K562 (cell line): ENCODE measurements around the gene HINT2. TPM values are rescaled to one million over a fixed set of nuclear protein-coding genes. Genes with fewer than 3 reads are reported as not detected.
A peak's percentile ranks its signal among the peaks of the same experiment; 100 is the strongest.

Experiments used
- ATAC-seq: fragments of 200-7000 bp; cut with Tn5 transposase; 3 replicates; pipeline ENCODE4 v1.9.1; 2020; ENCODE audit warnings: moderate library complexity
- BruUV-seq: library from RNA; stranded (reverse); fragments of 400-500 nt; replicated peaks from 2 replicates; lab custom pipeline; 2021; lab: Mats Ljungman, UMichigan
- CTCF ChIA-PET: fragments of 300-600 bp; formaldehyde crosslinking; extraction: SDS; loops from one replicate; lab custom pipeline; 2021; ENCODE audit warnings: low intra/inter-chr PET ratio; lab: Yijun Ruan, JAX
- POLR2A ChIA-PET: fragments of 300-600, 350-650 bp; sonication (Branson Sonifier 250); formaldehyde crosslinking; extraction: SDS; loops from one replicate; lab custom pipeline; 2021; ENCODE audit warnings: antibody characterized with exemption, inconsistent platforms; lab: Yijun Ruan, JAX
- DNase-seq, 4 experiments: peaks; one replicate each; pipeline versions ENCODE4 v3.0.0 to v3.0.0-alpha.2; 2011 to 2018; ENCODE audit warnings: low spot score in 3 of 4, mixed read lengths in 3 of 4; ENCODE audit errors: extremely low read depth in 1 of 4
- FAIRE-seq: peaks from 2 replicates; lab custom pipeline; 2011; peaks lifted over from hg19 to GRCh38; lab: Jason Lieb, UNC
- H2AFZ ChIP-seq: 2 replicates; pipeline ENCODE4 v1.6.0; 2011; ENCODE audit warnings: low read depth, low read length, control low read depth, inconsistent platforms
- H3K27ac ChIP-seq: fragments of 200-600 bp; 3 replicates; pipeline ENCODE4 v1.8.0; 2011; ENCODE audit warnings: low read depth, mild to moderate bottlenecking, control low read depth, inconsistent platforms, low read length, moderate library complexity, mixed read lengths; ENCODE audit errors: extremely low read depth
- H3K27me3 ChIP-seq, 2 experiments: fragments of 300-600 bp in 1 of 2; 2 replicates in 1 of 2; 3 replicates in 1 of 2; pipeline versions ENCODE4 v1.6.0 to v1.8.0; 2011; ENCODE audit warnings: inconsistent platforms in 2 of 2, low read length in 2 of 2, mild to moderate bottlenecking in 1 of 2, mixed read lengths in 1 of 2, moderate library complexity in 1 of 2; ENCODE audit not compliant: control insufficient read depth in 2 of 2, insufficient read depth in 2 of 2
- H3K36me3 ChIP-seq: fragments of 300-600 bp; 3 replicates; pipeline ENCODE4 v1.8.0; 2011; ENCODE audit warnings: mild to moderate bottlenecking, low read length, inconsistent platforms; ENCODE audit not compliant: control insufficient read depth, insufficient read depth
- H3K4me1 ChIP-seq, 2 experiments: fragments of 200-600 bp in 1 of 2; replicated peaks in 1 of 2; 2 replicates in 1 of 2; 3 replicates in 1 of 2; pipeline versions ENCODE4 v1.5.1 to v1.8.0; 2011; ENCODE audit warnings: inconsistent platforms in 2 of 2, low read length in 2 of 2, mild to moderate bottlenecking in 1 of 2, mixed read lengths in 1 of 2, moderate library complexity in 1 of 2; ENCODE audit not compliant: control insufficient read depth in 2 of 2, insufficient read depth in 2 of 2
- H3K4me2 ChIP-seq: 2 replicates; pipeline ENCODE4 v1.6.1; 2011; ENCODE audit warnings: low read length, control low read depth, inconsistent platforms, mixed read lengths; ENCODE audit not compliant: insufficient read depth
- H3K4me3 ChIP-seq: fragments of 200-600 bp; sonication (generic), shearing (Covaris generic); 2 replicates; pipeline ENCODE4 v1.5.1; 2016; ENCODE audit warnings: control low read depth, inconsistent platforms
- H3K79me2 ChIP-seq: fragments of 200-600 bp; 3 replicates; pipeline ENCODE4 v1.8.0; 2011; ENCODE audit warnings: low read length, inconsistent platforms; ENCODE audit not compliant: control insufficient read depth, insufficient read depth
- H3K9ac ChIP-seq, 2 experiments: 2 replicates each; pipeline versions ENCODE4 v1.6.0 to v1.6.1; 2011; ENCODE audit warnings: low read depth in 2 of 2, low read length in 2 of 2, control low read depth in 1 of 2, inconsistent platforms in 1 of 2, mild to moderate bottlenecking in 1 of 2, mixed read lengths in 1 of 2; ENCODE audit not compliant: insufficient read depth in 1 of 2
- H3K9me1 ChIP-seq: one replicate; pipeline ENCODE4 v1.6.0; 2011; ENCODE audit warnings: inconsistent platforms, mild to moderate bottlenecking, low read length, moderate library complexity; ENCODE audit not compliant: control insufficient read depth, insufficient read depth
- H3K9me3 ChIP-seq: replicated peaks from 2 replicates; pipeline ENCODE4 v1.5.1; 2011; ENCODE audit warnings: low read depth, low read length, inconsistent platforms; ENCODE audit not compliant: control insufficient read depth, insufficient read depth
- H4K20me1 ChIP-seq: replicated peaks from 2 replicates; pipeline ENCODE4 v1.6.1; 2011; ENCODE audit warnings: low read length, inconsistent platforms, mixed read lengths; ENCODE audit not compliant: control insufficient read depth, insufficient read depth
- ATF3 ChIP-seq, 2 experiments: fragments of 450-650 bp in 1 of 2; sonication (generic) in 1 of 2; formaldehyde crosslinking in 1 of 2; IDR thresholded peaks in 1 of 2; conservative IDR thresholded peaks in 1 of 2; 2 replicates each; pipeline versions ENCODE4 v1.6.1 to v1.8.1; 2016 to 2023; ENCODE audit warnings: mild to moderate bottlenecking in 2 of 2, moderate library complexity in 2 of 2, inconsistent platforms in 1 of 2, missing genetic modification reagents in 1 of 2
- BCOR ChIP-seq: fragments of 450-650 bp; IDR thresholded peaks from 2 replicates; pipeline ENCODE4 v1.6.1; 2016
- BHLHE40 ChIP-seq: IDR thresholded peaks from 2 replicates; pipeline ENCODE4 v1.6.1; 2011; ENCODE audit warnings: low read length, improper control_type of control experiment
- C11orf30 ChIP-seq: fragments of 450-650 bp; IDR thresholded peaks from 2 replicates; pipeline ENCODE4 v1.6.1; 2016; ENCODE audit warnings: low read depth, mild to moderate bottlenecking
- CHAMP1 ChIP-seq: fragments of 450-650 bp; IDR thresholded peaks from 2 replicates; pipeline ENCODE4 v1.6.1; 2016; ENCODE audit warnings: mild to moderate bottlenecking
- EP400 ChIP-seq: fragments of 450-650 bp; IDR thresholded peaks from 2 replicates; pipeline ENCODE4 v1.6.1; 2017; ENCODE audit warnings: antibody characterized with exemption, mild to moderate bottlenecking, moderate library complexity
- GABPB2 ChIP-seq: fragments of 250-450 bp; sonication (Bioruptor Pico); conservative IDR thresholded peaks from 2 replicates; pipeline ENCODE4 v1.5.1; 2021; ENCODE audit warnings: mild to moderate bottlenecking
- JUN ChIP-seq, 2 experiments: sonication (generic) in 1 of 2; formaldehyde crosslinking in 1 of 2; IDR thresholded peaks; 2 replicates each; pipeline versions ENCODE4 v1.6.1 to v1.8.0; 2012 to 2022; ENCODE audit warnings: borderline replicate concordance in 2 of 2, mild to moderate bottlenecking in 2 of 2, improper control_type of control experiment in 1 of 2, low read depth in 1 of 2, low read length in 1 of 2, missing genetic modification reagents in 1 of 2
- MEIS2 ChIP-seq: fragments of 450-650 bp; IDR thresholded peaks from 2 replicates; pipeline ENCODE4 v1.6.1; 2014; ENCODE audit warnings: mild to moderate bottlenecking; ENCODE audit not compliant: partially characterized antibody
- NUFIP1 ChIP-seq: fragments of 450-650 bp; IDR thresholded peaks from 2 replicates; pipeline ENCODE4 v1.6.1; 2018; ENCODE audit not compliant: partially characterized antibody
- SMAD4 ChIP-seq: fragments of 250-450 bp; sonication (Bioruptor Pico); conservative IDR thresholded peaks from 2 replicates; pipeline ENCODE4 v1.8.0; 2021; ENCODE audit warnings: inconsistent platforms, mild to moderate bottlenecking, moderate library complexity
- SMARCA4 ChIP-seq: fragments of 450-650 bp; IDR thresholded peaks from 2 replicates; pipeline ENCODE4 v1.6.1; 2016
- STAG1 ChIP-seq: sonication (generic); formaldehyde crosslinking; IDR thresholded peaks from 2 replicates; pipeline ENCODE4 v1.5.0; 2020; ENCODE audit warnings: missing genetic modification reagents, borderline replicate concordance
- ZNF449 ChIP-seq: fragments of 250-450 bp; sonication (Bioruptor Pico); IDR thresholded peaks from 2 replicates; pipeline ENCODE4 v1.8.0; 2022; ENCODE audit warnings: moderate library complexity, mild to moderate bottlenecking, inconsistent platforms
- WGBS: fragments of 100-300 bp; shearing (Covaris generic); methylation state at CpG from one replicate; pipeline ENCODE4 v1.1.6; 2016; ENCODE audit warnings: low coverage, mixed read lengths; ENCODE audit not compliant: insufficient coverage; ENCODE audit errors: missing lambda C conversion rate; 5-methylcytosine and 5-hydroxymethylcytosine counted together
- in situ Hi-C: fragments of 300-500 bp; cut with MboI; formaldehyde crosslinking; loops from 4 replicates; pipeline ENCODE4 v1.15.0; 2018; ENCODE audit warnings: inconsistent platforms, mixed read lengths
- intact Hi-C: fragments of 100-400 bp; cut with micrococcal nuclease; formaldehyde crosslinking; loops from 2 replicates; pipeline ENCODE4 v1.14.2; 2022
- polyA plus RNA-seq, 8 experiments: library from polyadenylated mRNA; depleted of rRNA in 4 of 8; stranded (reverse) in 5 of 8; unstranded in 3 of 8; fragments of >200 nt; fragmentation: Nextera tagmentation in 2 of 8; fragmentation: Illumina TruSeq in 1 of 8; extraction: Ambion mirVana in 2 of 8; extraction: Trizol in 1 of 8; gene quantifications; 2 replicates each; pipeline versions ENCODE4 v1.2.1 to v1.2.3, GENCODE V29; 2011 to 2014; ENCODE audit warnings: inconsistent platforms in 1 of 8, missing spikeins in 1 of 8
- total RNA-seq, 7 experiments: library from RNA; depleted of rRNA in 6 of 7; stranded (reverse); fragments of >200 nt in 6 of 7; fragmentation: Illumina TruSeq in 2 of 7; extraction: Trizol in 2 of 7; gene quantifications; 2 replicates each; pipeline versions ENCODE4 v1.2.1 to v1.2.3, GENCODE V29; 2011 to 2021; ENCODE audit warnings: low replicate concordance in 1 of 7
- TF ChIP-seq, protein P1 (sequence below): sonication (generic); formaldehyde crosslinking; IDR thresholded peaks from 2 replicates; pipeline ENCODE4 v1.5.0; 2020; ENCODE audit warnings: missing genetic modification reagents

Gene HINT2
- total and polyA plus RNA-seq, 9 of the 15 experiments (the other 6 are each of a cell fraction or from before 2014, with no cell fraction given) = 5.6 to 44.1 (median 27.9) TPM

- H3K9ac ChIP-seq = peak overlapping the region in 1 of 2 experiments; percentile 25; a peak in 1 of 4 replicates
- H3K9me3 ChIP-seq = no peaks in the 10 kb centered on the region
- no TSS peak for BruUV-seq
- ChIA-PET CTCF (no interaction called here), POLR2A (interaction anchor here (0.7 to 1.9 kb wide), 3 partner anchors 16 to 1182 kb away, joined by 3 to 5 read pairs (median 3); partner anchors contain the start of gene HINT2)
- ATAC-seq = peak; percentile 78
- intact Hi-C loops (no loop called here), in situ Hi-C loops (loop anchor here (10.0 kb wide), 1 partner anchor 86 kb away; no protein-coding TSS in a partner anchor)
- DNase-seq = peak; percentile 40 to 73 (median 50)
- peak; percentile 92 for FAIRE-seq
- 56% methylated on average over 4 of the region's 4 CpGs for WGBS
- H3K4me3 ChIP-seq = no peak overlapping the region
- H3K4me2 ChIP-seq = peak overlapping the region; percentile 46; the same call in 1 of the 2 replicates
- H3K4me1 ChIP-seq = peaks cover 17 to 35% of the 10 kb centered on the region in 2 experiments; a peak in 4 of 5 replicates
- peak overlapping the region; percentile 62; the same call in 2 of the 3 replicates for H3K27ac ChIP-seq
- H3K79me2 ChIP-seq = no peaks in the 10 kb centered on the region; the same call in 2 of the 3 replicates
- H3K9me1 ChIP-seq = no peaks in the 10 kb centered on the region
- H3K27me3 ChIP-seq = no peaks in the 10 kb centered on the region
- H3K36me3 ChIP-seq = peaks cover 18% of the 10 kb centered on the region; the same call in 2 of the 3 replicates
- no peaks in the 10 kb centered on the region for H4K20me1 ChIP-seq
- peak overlapping the region; percentile 40; the same call in 1 of the 2 replicates for H2AFZ ChIP-seq
- TF ChIP-seq STAG1 (CRISPR knock-in tag) (no peak), JUN (IDR thresholded peaks at IDR 0.05; ENCODE audit: borderline replicate concordance, low read depth, low read length) (0 out of 2 replicates have a peak, but pooled peaks have one; percentile 54), JUN (CRISPR knock-in tag; IDR thresholded peaks at IDR 0.05; ENCODE audit: borderline replicate concordance) (no peak), CHAMP1 (no peak), GABPB2 (no peak), ZNF449 (CRISPR knock-in tag) (no peak), MEIS2 (peak; percentile 37), SMARCA4 (0 out of 2 replicates have a peak, but pooled peaks have one; percentile 7), C11orf30 (peak; percentile 95), EP400 (0 out of 2 replicates have a peak, but pooled peaks have one; percentile 3), NUFIP1 (no peak), BCOR (no peak), BHLHE40 (peak; percentile 71), SMAD4 (CRISPR knock-in tag) (no peak), ATF3 (IDR thresholded peaks at IDR 0.05) (peak; percentile 81), ATF3 (CRISPR knock-in tag; conservative IDR thresholded peaks at IDR 0.05) (no peak)
- TF ChIP-seq, protein P1, sequence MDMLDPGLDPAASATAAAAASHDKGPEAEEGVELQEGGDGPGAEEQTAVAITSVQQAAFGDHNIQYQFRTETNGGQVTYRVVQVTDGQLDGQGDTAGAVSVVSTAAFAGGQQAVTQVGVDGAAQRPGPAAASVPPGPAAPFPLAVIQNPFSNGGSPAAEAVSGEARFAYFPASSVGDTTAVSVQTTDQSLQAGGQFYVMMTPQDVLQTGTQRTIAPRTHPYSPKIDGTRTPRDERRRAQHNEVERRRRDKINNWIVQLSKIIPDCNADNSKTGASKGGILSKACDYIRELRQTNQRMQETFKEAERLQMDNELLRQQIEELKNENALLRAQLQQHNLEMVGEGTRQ (CRISPR knock-in tag) = peak; percentile 13; the same call in 1 of the 2 replicates
Observed at GRCh38 chr9:35798658-35799374, 16.0 kb downstream of the HINT2 start.
